Trophoblast cell (in vitro differentiated cells and primary cell): ENCODE results near the gene LPCAT1.

Experiments used
- DNase-seq, 2 donors: peaks; one replicate each; pipeline ENCODE4 v3.0.0-alpha.2; 2016
- H2AFZ ChIP-seq: 2 replicates; pipeline ENCODE4 v1.6.1; 2013; ENCODE audit warnings: low read length, moderate library complexity, mild to moderate bottlenecking; ENCODE audit not compliant: insufficient read depth, poor library complexity
- H2AK5ac ChIP-seq: 2 replicates; pipeline ENCODE4 v1.6.1; 2013; ENCODE audit warnings: mild to moderate bottlenecking, low read length
- H2BK120ac ChIP-seq: 2 replicates; pipeline ENCODE4 v1.6.1; 2013; ENCODE audit warnings: low read length, mild to moderate bottlenecking, moderate library complexity; ENCODE audit not compliant: insufficient read depth, poor library complexity
- H2BK12ac ChIP-seq: 2 replicates; pipeline ENCODE4 v1.6.1; 2013; ENCODE audit warnings: mild to moderate bottlenecking, low read length, moderate library complexity
- H2BK5ac ChIP-seq: 2 replicates; pipeline ENCODE4 v1.6.1; 2013; ENCODE audit warnings: low read length, low read depth, moderate library complexity, mild to moderate bottlenecking; ENCODE audit not compliant: poor library complexity
- H3K14ac ChIP-seq: 2 replicates; pipeline ENCODE4 v1.6.1; 2013; ENCODE audit warnings: mild to moderate bottlenecking, low read length
- H3K18ac ChIP-seq: 2 replicates; pipeline ENCODE4 v1.6.1; 2013; ENCODE audit warnings: mild to moderate bottlenecking, low read length
- H3K23ac ChIP-seq: 2 replicates; pipeline ENCODE4 v1.6.1; 2013; ENCODE audit warnings: low read length
- H3K27ac ChIP-seq: 2 replicates; pipeline ENCODE4 v1.5.1; 2013; ENCODE audit warnings: low read depth, mild to moderate bottlenecking, inconsistent platforms, low read length, moderate library complexity
- H3K27me3 ChIP-seq: 2 replicates; pipeline ENCODE4 v1.6.1; 2013; ENCODE audit warnings: inconsistent platforms, mild to moderate bottlenecking, low read length, moderate library complexity; ENCODE audit not compliant: insufficient read depth
- H3K36me3 ChIP-seq, 2 experiments: 1 replicate in 1 of 2; 2 replicates in 1 of 2; pipeline ENCODE4 v1.6.1; 2013; ENCODE audit warnings: low read length in 2 of 2, mild to moderate bottlenecking in 2 of 2, moderate library complexity in 1 of 2; ENCODE audit not compliant: insufficient read depth in 2 of 2, control insufficient read depth in 1 of 2
- H3K4ac ChIP-seq: 2 replicates; pipeline ENCODE4 v1.6.1; 2013; ENCODE audit warnings: low read depth, mild to moderate bottlenecking, low read length, moderate library complexity
- H3K4me1 ChIP-seq, 2 experiments: 1 replicate in 1 of 2; 2 replicates in 1 of 2; pipeline ENCODE4 v1.6.1; 2013; ENCODE audit warnings: low read length in 2 of 2, mild to moderate bottlenecking in 2 of 2, moderate library complexity in 1 of 2; ENCODE audit not compliant: insufficient read depth in 2 of 2, control insufficient read depth in 1 of 2
- H3K4me2 ChIP-seq: 2 replicates; pipeline ENCODE4 v1.6.1; 2013; ENCODE audit warnings: inconsistent platforms, mild to moderate bottlenecking, low read length, moderate library complexity
- H3K4me3 ChIP-seq: 2 replicates; pipeline ENCODE4 v1.5.1; 2013; ENCODE audit warnings: mild to moderate bottlenecking, low read depth, low read length, inconsistent platforms
- H3K79me1 ChIP-seq: one replicate; pipeline ENCODE4 v1.6.1; 2013; ENCODE audit warnings: low read length
- H3K79me2 ChIP-seq: 2 replicates; pipeline ENCODE4 v1.6.1; 2013; ENCODE audit warnings: low read length, mild to moderate bottlenecking; ENCODE audit not compliant: control insufficient read depth, insufficient read depth, poor library complexity
- H3K9ac ChIP-seq: 2 replicates; pipeline ENCODE4 v1.6.1; 2013; ENCODE audit warnings: mild to moderate bottlenecking, low read length
- H3K9me3 ChIP-seq: 2 replicates; pipeline ENCODE4 v1.6.1; 2013; ENCODE audit warnings: low read depth, mild to moderate bottlenecking, control low read depth, inconsistent platforms, low read length; ENCODE audit not compliant: insufficient read depth
- H4K12ac ChIP-seq: 2 replicates; pipeline ENCODE4 v1.6.1; 2013; ENCODE audit warnings: low read depth, mild to moderate bottlenecking, low read length, moderate library complexity
- H4K8ac ChIP-seq: 2 replicates; pipeline ENCODE4 v1.6.1; 2013; ENCODE audit warnings: low read depth, mild to moderate bottlenecking, low read length, moderate library complexity
- H4K91ac ChIP-seq: one replicate; pipeline ENCODE4 v1.6.1; 2013; ENCODE audit warnings: low read depth, mild to moderate bottlenecking, low read length, moderate library complexity
- WGBS: extraction: QIAGEN DNeasy Blood & Tissue Kit; methylation state at CpG from one replicate; pipeline ENCODE4 v1.1.7; 2013; ENCODE audit warnings: missing lambda C conversion rate; ENCODE audit not compliant: insufficient read length, insufficient coverage; ENCODE audit errors: extremely low coverage; 5-methylcytosine and 5-hydroxymethylcytosine counted together

LPCAT1 gene

GRCh38 chr5:1487079-1487764 lies 36.5 kb downstream of the LPCAT1 start:
- Histone ChIP-seq H3K36me3 (peaks cover 82 to 84% of the 10 kb centered on the region in 2 experiments), H4K12ac (no peak overlapping the region), H2AFZ (no peak overlapping the region), H3K9ac (no peak overlapping the region), H4K91ac (no peak overlapping the region), H3K79me2 (no peaks in the 10 kb centered on the region), H3K4me3 (no peak overlapping the region), H3K4me1 (no peaks in the 10 kb centered on the region), H4K8ac (no peak overlapping the region), H2BK120ac (no peak overlapping the region), H3K27ac (no peak overlapping the region), H3K14ac (no peak overlapping the region), H3K23ac (no peak overlapping the region), H3K4me2 (no peak overlapping the region), H3K9me3 (no peaks in the 10 kb centered on the region), H3K18ac (no peak overlapping the region), H3K79me1 (no peaks in the 10 kb centered on the region), H2BK12ac (no peak overlapping the region), H2BK5ac (no peak overlapping the region), H3K4ac (no peak overlapping the region), H2AK5ac (no peak overlapping the region), H3K27me3 (no peaks in the 10 kb centered on the region)
- WGBS = no CpG with 5 or more reads among the region's 27 CpGs
- DNase-seq = no peak

GRCh38 chr5:1486271-1486670 lies 37.5 kb downstream of the LPCAT1 start:
- no peak overlapping the region for H2BK120ac ChIP-seq
- no peaks in the 10 kb centered on the region for H3K79me2 ChIP-seq
- no peak overlapping the region for H3K23ac ChIP-seq
- no peak overlapping the region for H2BK12ac ChIP-seq
- no peak overlapping the region for H3K9ac ChIP-seq
- H3K36me3 ChIP-seq = peaks cover 82 to 84% of the 10 kb centered on the region in 2 experiments
- DNase-seq = no peak
- no peaks in the 10 kb centered on the region for H3K9me3 ChIP-seq
- no peak overlapping the region for H2AFZ ChIP-seq
- no peak overlapping the region for H4K91ac ChIP-seq
- no peaks in the 10 kb centered on the region for H3K79me1 ChIP-seq
- no peak overlapping the region for H4K8ac ChIP-seq
- H3K27ac ChIP-seq = no peak overlapping the region
- no peak overlapping the region for H4K12ac ChIP-seq
- no peak overlapping the region for H2BK5ac ChIP-seq
- no peak overlapping the region for H3K18ac ChIP-seq
- no peak overlapping the region for H3K4me2 ChIP-seq
- H3K27me3 ChIP-seq = no peaks in the 10 kb centered on the region
- WGBS = no CpG with 5 or more reads among the region's 13 CpGs
- no peak overlapping the region for H2AK5ac ChIP-seq
- no peaks in the 10 kb centered on the region for H3K4me1 ChIP-seq
- H3K4me3 ChIP-seq = no peak overlapping the region
- no peak overlapping the region for H3K4ac ChIP-seq
- H3K14ac ChIP-seq = no peak overlapping the region

GRCh38 chr5:1485579-1486118 lies 38.1 kb downstream of the LPCAT1 start:
- Histone ChIP-seq H3K4ac (no peak overlapping the region), H3K4me3 (no peak overlapping the region), H4K91ac (no peak overlapping the region), H4K12ac (no peak overlapping the region), H4K8ac (no peak overlapping the region), H3K27ac (no peak overlapping the region), H2BK120ac (no peak overlapping the region), H3K36me3 (peaks cover 82 to 84% of the 10 kb centered on the region in 2 experiments), H3K23ac (no peak overlapping the region), H3K9me3 (no peaks in the 10 kb centered on the region), H3K18ac (no peak overlapping the region), H3K14ac (no peak overlapping the region), H2AFZ (no peak overlapping the region), H3K9ac (no peak overlapping the region), H3K4me1 (no peaks in the 10 kb centered on the region), H3K27me3 (no peaks in the 10 kb centered on the region), H2BK12ac (no peak overlapping the region), H3K4me2 (no peak overlapping the region), H3K79me2 (no peaks in the 10 kb centered on the region), H2BK5ac (no peak overlapping the region), H3K79me1 (no peaks in the 10 kb centered on the region), H2AK5ac (no peak overlapping the region)
- no peak for DNase-seq
- WGBS = no CpG with 5 or more reads among the region's 15 CpGs

GRCh38 chr5:1484730-1485578 lies 38.8 kb downstream of the LPCAT1 start:
- peaks cover 81 to 83% of the 10 kb centered on the region in 2 experiments for H3K36me3 ChIP-seq
- H3K9me3 ChIP-seq = no peaks in the 10 kb centered on the region
- H3K27me3 ChIP-seq = no peaks in the 10 kb centered on the region
- H3K23ac ChIP-seq = no peak overlapping the region
- no peak overlapping the region for H2BK5ac ChIP-seq
- H3K79me2 ChIP-seq = no peaks in the 10 kb centered on the region
- H4K91ac ChIP-seq = no peak overlapping the region
- no peak overlapping the region for H3K14ac ChIP-seq
- H3K4me2 ChIP-seq = no peak overlapping the region
- DNase-seq = no peak
- no peaks in the 10 kb centered on the region for H3K4me1 ChIP-seq
- H3K79me1 ChIP-seq = no peaks in the 10 kb centered on the region
- no peak overlapping the region for H2AFZ ChIP-seq
- no peak overlapping the region for H4K8ac ChIP-seq
- H3K4ac ChIP-seq = no peak overlapping the region
- H3K4me3 ChIP-seq = no peak overlapping the region
- H2BK120ac ChIP-seq = no peak overlapping the region
- no peak overlapping the region for H3K27ac ChIP-seq
- no peak overlapping the region for H2BK12ac ChIP-seq
- no peak overlapping the region for H4K12ac ChIP-seq
- no peak overlapping the region for H3K18ac ChIP-seq
- WGBS = no CpG with 5 or more reads among the region's 20 CpGs
- H3K9ac ChIP-seq = no peak overlapping the region
- H2AK5ac ChIP-seq = no peak overlapping the region
